TTC549 (cell line): ENCODE measurements around the gene RIPK4.

Experiments used
- FAIRE-seq: peaks from 2 replicates; lab custom pipeline; 2012; peaks lifted over from hg19 to GRCh38; lab: Jason Lieb, UNC

RIPK4 gene

GRCh38 chr21:41766883-41767605 is at the start of gene RIPK4:
RIPK4 (minus strand) TSS chr21:41767052; CDS start chr21:41767041, 11 bp downstream.
- no peak for FAIRE-seq

- FAIRE-seq = no peak
Measured at GRCh38 chr21:41815652-41816582, 49.1 kb upstream of the RIPK4 start.

- FAIRE-seq = no peak
Measured at GRCh38 chr21:41813226-41813625, 46.4 kb upstream of the RIPK4 start.

GRCh38 chr21:41812679-41813078 is 45.8 kb upstream of the RIPK4 start:
- FAIRE-seq = no peak

- no peak for FAIRE-seq
Measured at GRCh38 chr21:41810597-41810932, 43.7 kb upstream of the RIPK4 start.

- FAIRE-seq = no peak
Measured at GRCh38 chr21:41809891-41810596, 43.2 kb upstream of the RIPK4 start.

- no peak for FAIRE-seq
Measured at GRCh38 chr21:41808846-41809245, 42.0 kb upstream of the RIPK4 start.

GRCh38 chr21:41808094-41808493 is 41.2 kb upstream of the RIPK4 start:
- no peak for FAIRE-seq

GRCh38 chr21:41806773-41807172 is 39.9 kb upstream of the RIPK4 start:
- no peak for FAIRE-seq

GRCh38 chr21:41805643-41806042 is 38.8 kb upstream of the RIPK4 start:
- no peak for FAIRE-seq

GRCh38 chr21:41805038-41805437 is 38.2 kb upstream of the RIPK4 start:
- no peak for FAIRE-seq

GRCh38 chr21:41804381-41804780 is 37.5 kb upstream of the RIPK4 start:
- FAIRE-seq = no peak

- no peak for FAIRE-seq
Measured at GRCh38 chr21:41803316-41803715, 36.5 kb upstream of the RIPK4 start.

GRCh38 chr21:41802684-41803083 is 35.8 kb upstream of the RIPK4 start:
- no peak for FAIRE-seq

GRCh38 chr21:41802198-41802584 is 35.3 kb upstream of the RIPK4 start:
- no peak for FAIRE-seq

GRCh38 chr21:41801321-41802197 is 34.7 kb upstream of the RIPK4 start:
- FAIRE-seq = no peak

GRCh38 chr21:41800425-41801320 is 33.8 kb upstream of the RIPK4 start:
- no peak for FAIRE-seq

GRCh38 chr21:41799763-41800162 is 32.9 kb upstream of the RIPK4 start:
- FAIRE-seq = no peak

GRCh38 chr21:41798326-41798725 is 31.5 kb upstream of the RIPK4 start:
- no peak for FAIRE-seq

GRCh38 chr21:41796476-41797080 is 29.7 kb upstream of the RIPK4 start:
- no peak for FAIRE-seq
